AG09309 (cell line): ENCODE data around the gene HSPA5.
"Not testable (repeated sequence)": the region's sequence is repeated elsewhere in the genome, so short reads cannot be mapped to it uniquely, and the experiment has no call there.

Experiments used
- DNase-seq: peaks from one replicate; pipeline ENCODE4 v3.0.0-alpha.2; 2010; ENCODE audit warnings: low read depth
- H3K4me3 ChIP-seq: 2 replicates; pipeline ENCODE4 v1.5.1; 2011; ENCODE audit warnings: mild to moderate bottlenecking, low read depth, low read length, moderate library complexity; ENCODE audit not compliant: control insufficient read depth
- TF ChIP-seq, protein P1 (sequence below): IDR thresholded peaks from 2 replicates; pipeline ENCODE4 v1.5.1; 2011; ENCODE audit warnings: mild to moderate bottlenecking, low read depth, low read length, inconsistent platforms; ENCODE audit not compliant: insufficient read depth, control insufficient read depth; ENCODE audit errors: missing control alignments

Gene HSPA5

GRCh38 chr9:125241863-125242739 is 958 bp upstream of the HSPA5 start:
- H3K4me3 ChIP-seq: peak overlapping the region; percentile 62
- DNase-seq: no peak
- TF ChIP-seq, protein P1, sequence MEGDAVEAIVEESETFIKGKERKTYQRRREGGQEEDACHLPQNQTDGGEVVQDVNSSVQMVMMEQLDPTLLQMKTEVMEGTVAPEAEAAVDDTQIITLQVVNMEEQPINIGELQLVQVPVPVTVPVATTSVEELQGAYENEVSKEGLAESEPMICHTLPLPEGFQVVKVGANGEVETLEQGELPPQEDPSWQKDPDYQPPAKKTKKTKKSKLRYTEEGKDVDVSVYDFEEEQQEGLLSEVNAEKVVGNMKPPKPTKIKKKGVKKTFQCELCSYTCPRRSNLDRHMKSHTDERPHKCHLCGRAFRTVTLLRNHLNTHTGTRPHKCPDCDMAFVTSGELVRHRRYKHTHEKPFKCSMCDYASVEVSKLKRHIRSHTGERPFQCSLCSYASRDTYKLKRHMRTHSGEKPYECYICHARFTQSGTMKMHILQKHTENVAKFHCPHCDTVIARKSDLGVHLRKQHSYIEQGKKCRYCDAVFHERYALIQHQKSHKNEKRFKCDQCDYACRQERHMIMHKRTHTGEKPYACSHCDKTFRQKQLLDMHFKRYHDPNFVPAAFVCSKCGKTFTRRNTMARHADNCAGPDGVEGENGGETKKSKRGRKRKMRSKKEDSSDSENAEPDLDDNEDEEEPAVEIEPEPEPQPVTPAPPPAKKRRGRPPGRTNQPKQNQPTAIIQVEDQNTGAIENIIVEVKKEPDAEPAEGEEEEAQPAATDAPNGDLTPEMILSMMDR: no peak

GRCh38 chr9:125240649-125240999 is 519 bp downstream of the HSPA5 start:
- no peak for DNase-seq
- peak overlapping the region; percentile 69 for H3K4me3 ChIP-seq
- TF ChIP-seq, protein P1: no peak

- H3K4me3 ChIP-seq: peak overlapping the region; percentile 69
- no peak for DNase-seq
- TF ChIP-seq, protein P1: no peak
Observed at GRCh38 chr9:125239631-125240597, 1.2 kb downstream of the HSPA5 start.

DNA sequence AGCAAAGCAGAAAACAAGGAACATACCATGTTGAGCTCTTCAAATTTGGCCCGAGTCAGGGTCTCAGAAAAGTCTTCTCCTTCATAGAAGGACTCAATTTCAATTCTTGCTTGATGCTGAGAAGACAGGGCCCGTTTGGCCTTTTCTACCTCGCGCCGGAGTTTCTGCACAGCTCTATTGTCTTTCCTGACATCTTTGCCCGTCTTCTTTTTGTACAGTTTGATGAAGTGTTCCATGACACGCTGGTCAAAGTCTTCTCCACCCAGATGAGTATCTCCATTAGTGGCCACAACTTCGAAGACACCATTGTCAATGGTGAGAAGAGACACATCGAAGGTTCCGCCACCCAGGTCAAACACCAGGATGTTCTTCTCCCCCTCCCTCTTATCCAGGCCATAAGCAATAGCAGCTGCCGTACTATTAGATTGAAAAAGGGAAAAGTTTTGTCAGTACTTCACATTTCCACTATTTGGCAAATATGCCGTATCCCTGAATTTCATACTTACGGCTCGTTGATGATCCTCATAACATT is 2.2 kb downstream of the HSPA5 start:
- DNase-seq: no peak
- peak overlapping the region; percentile 69 for H3K4me3 ChIP-seq
- TF ChIP-seq, protein P1: no peak

- H3K4me3 ChIP-seq: peak overlapping the region; percentile 26
- TF ChIP-seq, protein P1: no peak
- DNase-seq: no peak
Observed at GRCh38 chr9:125238127-125238914, 2.8 kb downstream of the HSPA5 start.

DNA sequence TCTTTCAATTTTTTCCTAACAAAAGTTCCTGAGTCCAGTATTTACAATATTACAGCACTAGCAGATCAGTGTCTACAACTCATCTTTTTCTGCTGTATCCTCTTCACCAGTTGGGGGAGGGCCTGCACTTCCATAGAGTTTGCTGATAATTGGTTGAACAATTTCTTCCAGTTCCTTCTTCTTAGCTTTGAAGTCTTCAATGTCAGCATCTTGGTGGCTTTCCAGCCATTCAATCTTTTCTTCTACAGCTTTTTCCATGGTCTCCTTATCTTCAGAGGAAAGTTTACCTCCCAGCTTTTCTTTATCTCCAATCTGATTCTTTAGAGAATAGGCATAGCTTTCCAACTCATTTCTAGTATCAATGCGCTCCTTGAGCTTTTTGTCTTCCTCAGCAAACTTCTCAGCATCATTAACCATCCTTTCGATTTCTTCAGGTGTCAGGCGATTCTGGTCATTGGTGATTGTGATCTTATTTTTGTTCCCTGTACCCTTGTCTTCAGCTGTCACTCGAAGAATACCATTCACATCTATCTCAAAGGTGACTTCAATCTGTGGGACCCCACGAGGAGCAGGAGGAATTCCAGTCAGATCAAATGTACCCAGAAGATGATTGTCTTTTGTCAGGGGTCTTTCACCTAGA is 4.5 kb downstream of the HSPA5 start:
- H3K4me3 ChIP-seq, DNase-seq: not testable (repeated sequence)
